Measurements from ENCODE around the gene WNT7B.

DNA sequence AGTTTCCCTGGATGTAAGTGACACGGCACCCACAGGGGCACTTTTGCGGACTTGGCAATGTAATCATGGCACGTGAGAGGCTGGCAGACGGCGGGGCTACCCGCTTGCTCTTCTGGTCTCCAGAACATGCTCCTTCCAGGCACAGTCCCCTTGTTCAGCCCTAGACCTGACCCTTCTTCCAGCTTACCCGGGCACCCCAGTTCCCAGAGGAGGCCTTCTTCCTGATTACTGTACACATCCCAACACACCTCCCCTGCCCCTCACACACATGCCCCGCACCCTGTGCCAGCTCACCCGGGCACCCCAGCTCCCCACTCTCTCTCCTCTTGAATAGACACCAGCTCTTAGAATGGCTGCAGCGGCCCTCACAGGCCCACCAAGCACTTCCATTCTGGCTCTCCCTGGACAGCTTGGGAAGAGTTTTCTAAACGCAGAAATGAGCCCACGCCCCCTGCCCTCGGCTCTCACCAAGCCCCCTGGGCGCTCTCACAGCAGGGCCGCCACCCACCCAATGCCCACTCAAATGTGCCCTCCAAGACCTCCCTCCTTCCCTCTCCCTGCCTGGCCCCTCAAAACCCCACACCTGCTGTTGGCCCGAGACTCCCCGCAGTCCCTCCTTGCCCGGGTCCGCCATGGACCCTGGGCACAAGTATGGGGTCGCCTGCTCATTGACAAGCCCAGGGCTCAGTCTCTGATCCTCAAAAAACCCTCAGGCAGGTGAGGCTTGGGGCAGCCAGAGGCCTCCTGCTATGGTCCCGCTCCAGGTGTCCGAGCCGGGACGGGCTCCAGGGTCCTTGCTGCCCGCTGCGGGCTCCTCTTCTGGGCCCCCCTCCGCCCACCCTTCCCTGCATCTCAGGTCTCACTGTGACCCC, 88.5 kb downstream of the WNT7B start:
- TF ChIP-seq ZNF274 (IDR thresholded peaks at IDR 0.05; ENCODE audit: low read depth, low read length): no peak
- TF ChIP-seq YY1 (IDR thresholded peaks at IDR 0.05; ENCODE audit: insufficient read depth, insufficient read length): no peak
- no peak for TF ChIP-seq SUZ12 (IDR thresholded peaks at IDR 0.05; ENCODE audit: extremely low read depth, insufficient read depth, insufficient read length)

Data from NT2/D1 (cell line).